HepG2 (cell line): ENCODE results near the gene EFNA3.

Source experiments
- CTCF ChIP-seq: sonication (generic); formaldehyde crosslinking; IDR thresholded peaks from 2 replicates; pipeline ENCODE4 v1.5.0; 2020; ENCODE audit warnings: mild to moderate bottlenecking, missing genetic modification reagents, moderate library complexity
- EP300 ChIP-seq, 3 experiments: sonication (generic) in 1 of 3; formaldehyde crosslinking in 1 of 3; IDR thresholded peaks; 2 replicates each; pipeline versions ENCODE4 v1.5.1 to v1.6.1; 2011 to 2020; ENCODE audit warnings: low read depth in 2 of 3, low read length in 2 of 3, borderline replicate concordance in 1 of 3, improper control_type of control experiment in 1 of 3, mild to moderate bottlenecking in 1 of 3, missing genetic modification reagents in 1 of 3, moderate library complexity in 1 of 3
- MAFK ChIP-seq, 2 experiments: IDR thresholded peaks in 1 of 2; conservative IDR thresholded peaks in 1 of 2; 2 replicates each; pipeline ENCODE4 v1.6.1; 2011; ENCODE audit warnings: improper control_type of control experiment in 2 of 2, low read length in 2 of 2
- NCOA2 ChIP-seq: sonication (generic); formaldehyde crosslinking; IDR thresholded peaks from 2 replicates; pipeline ENCODE4 v1.8.0; 2022; ENCODE audit warnings: inconsistent platforms
- SP1 ChIP-seq, 2 experiments: fragments of 450-650 bp in 1 of 2; sonication (generic) in 1 of 2; formaldehyde crosslinking in 1 of 2; IDR thresholded peaks; 2 replicates each; pipeline versions ENCODE4 v1.4.0 to v1.6.1; 2016 to 2020; ENCODE audit warnings: missing genetic modification reagents in 1 of 2
- YY1 ChIP-seq: IDR thresholded peaks from 2 replicates; pipeline ENCODE4 v1.6.1; 2011; ENCODE audit warnings: low read length, low read depth, moderate library complexity, mild to moderate bottlenecking; ENCODE audit not compliant: insufficient read depth, insufficient replicate concordance
- ZBTB20 ChIP-seq: sonication (generic); formaldehyde crosslinking; IDR thresholded peaks from 2 replicates; pipeline ENCODE4 v1.8.1; 2023; ENCODE audit warnings: missing genetic modification reagents, low read depth, mild to moderate bottlenecking, borderline replicate concordance
- ZNF558 ChIP-seq: sonication (generic); formaldehyde crosslinking; IDR thresholded peaks from 2 replicates; pipeline ENCODE4 v1.9.0; 2022; ENCODE audit warnings: mild to moderate bottlenecking, missing genetic modification reagents, borderline replicate concordance
- ZNF616 ChIP-seq: sonication (generic); formaldehyde crosslinking; IDR thresholded peaks from 2 replicates; pipeline ENCODE4 v1.5.0; 2020; ENCODE audit warnings: low read depth, mild to moderate bottlenecking, missing genetic modification reagents
- TF ChIP-seq, protein P1 (sequence below): sonication (generic); formaldehyde crosslinking; IDR thresholded peaks from 2 replicates; pipeline ENCODE4 v1.5.0; 2020; ENCODE audit warnings: missing genetic modification reagents, mild to moderate bottlenecking, borderline replicate concordance

DNA sequence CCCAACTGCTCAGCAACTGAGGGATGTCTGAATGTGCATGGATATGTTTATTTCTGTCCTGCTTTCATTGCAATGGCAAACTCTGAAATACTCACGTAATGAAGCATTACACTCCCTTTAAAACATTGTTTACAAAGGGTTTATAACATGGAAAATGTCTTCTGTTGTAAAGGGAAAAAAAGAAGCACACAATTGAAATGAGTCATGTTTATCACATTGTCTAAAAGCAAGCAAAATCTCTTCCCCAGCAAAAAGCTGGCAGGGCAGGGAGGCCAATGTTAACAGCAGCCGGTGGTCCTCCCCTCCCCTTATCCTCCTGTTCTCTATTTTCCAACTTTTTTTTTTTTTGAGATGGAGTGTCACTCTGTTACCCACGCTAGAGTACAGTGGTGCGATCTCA is 45.2 kb downstream of the EFNA3 start:
- TF ChIP-seq EP300 (IDR thresholded peaks at IDR 0.05; ENCODE audit: low read depth in 2 of 2, low read length in 2 of 2) (no peak), EP300 (CRISPR knock-in tag; IDR thresholded peaks at IDR 0.05; ENCODE audit: borderline replicate concordance) (no peak), ZNF558 (no peak), ZBTB20 (CRISPR knock-in tag) (no peak), CTCF (CRISPR knock-in tag) (no peak), YY1 (no peak), NCOA2 (CRISPR knock-in tag) (no peak), SP1 (IDR thresholded peaks at IDR 0.05) (no peak), SP1 (CRISPR knock-in tag; IDR thresholded peaks at IDR 0.05) (no peak), MAFK (conservative IDR thresholded peaks at IDR 0.05 in 1 of 2, IDR thresholded peaks at IDR 0.05 in 1 of 2; ENCODE audit: low read length in 2 of 2) (no peak), ZNF616 (CRISPR knock-in tag) (no peak)
- TF ChIP-seq, protein P1, sequence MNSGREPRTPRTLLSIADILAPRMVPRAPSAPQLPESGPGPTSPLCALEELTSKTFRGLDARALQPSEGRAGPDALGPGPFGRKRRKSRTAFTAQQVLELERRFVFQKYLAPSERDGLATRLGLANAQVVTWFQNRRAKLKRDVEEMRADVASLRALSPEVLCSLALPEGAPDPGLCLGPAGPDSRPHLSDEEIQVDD: no peak
